Endothelial cell of umbilical vein (primary cell): Measurements from ENCODE around the gene HNRNPH3. TPM values are rescaled to one million over a fixed set of nuclear protein-coding genes. Genes with fewer than 3 reads are reported as not detected.

Source experiments
- BruUV-seq: library from RNA; stranded (reverse); fragments of 400-500 nt; replicated peaks from 2 replicates; lab custom pipeline; 2021; lab: Mats Ljungman, UMichigan
- CTCF ChIA-PET: fragments of 300-600, 350-600 bp; sonication (Branson Sonifier 250); formaldehyde crosslinking; loops from one replicate; lab custom pipeline; 2021; ENCODE audit warnings: antibody characterized with exemption, inconsistent platforms; lab: Charles Lee
- POLR2A ChIA-PET: fragments of 300-600, 350-600 bp; sonication (Branson Sonifier 250); formaldehyde crosslinking; loops from one replicate; lab custom pipeline; 2021; ENCODE audit warnings: antibody characterized with exemption, inconsistent platforms; lab: Charles Lee
- DNase-seq: peaks from one replicate; pipeline ENCODE4 v3.0.0-alpha.2; 2011; ENCODE audit warnings: low read depth, low spot score
- FAIRE-seq: peaks from 2 replicates; lab custom pipeline; 2011; peaks lifted over from hg19 to GRCh38; lab: Jason Lieb, UNC
- H2AFZ ChIP-seq: 2 replicates; pipeline ENCODE4 v1.6.0; 2012; ENCODE audit warnings: low read depth, low read length, control low read depth, inconsistent platforms
- H3K27ac ChIP-seq: 2 replicates; pipeline ENCODE4 v1.5.1; 2011; ENCODE audit warnings: low read depth, mild to moderate bottlenecking, control low read depth, low read length, moderate library complexity; ENCODE audit not compliant: insufficient read depth
- H3K27me3 ChIP-seq, 2 experiments: 2 replicates each; pipeline versions ENCODE4 v1.6.0 to v1.6.1; 2011; ENCODE audit warnings: low read length in 2 of 2, mixed read lengths in 1 of 2; ENCODE audit not compliant: control insufficient read depth in 2 of 2, insufficient read depth in 2 of 2
- H3K36me3 ChIP-seq, 2 experiments: 2 replicates in 1 of 2; 3 replicates in 1 of 2; pipeline ENCODE4 v1.5.1; 2011; ENCODE audit warnings: low read length in 2 of 2, mild to moderate bottlenecking in 1 of 2, moderate library complexity in 1 of 2; ENCODE audit not compliant: control insufficient read depth in 2 of 2, insufficient read depth in 2 of 2; ENCODE audit errors: extremely low read depth in 1 of 2
- H3K4me1 ChIP-seq: 3 replicates; pipeline ENCODE4 v1.5.1; 2011; ENCODE audit warnings: mild to moderate bottlenecking, low read length; ENCODE audit not compliant: control insufficient read depth, insufficient read depth; ENCODE audit errors: extremely low read depth
- H3K4me2 ChIP-seq: 2 replicates; pipeline ENCODE4 v1.6.1; 2011; ENCODE audit warnings: low read length, control low read depth, mixed read lengths; ENCODE audit not compliant: insufficient read depth
- H3K4me3 ChIP-seq, 3 experiments: fragments of 200-600 bp in 1 of 3; sonication (generic), shearing (Covaris generic) in 1 of 3; replicated peaks in 1 of 3; 2 replicates each; pipeline ENCODE4 v1.5.1; 2011 to 2016; ENCODE audit warnings: control low read depth in 3 of 3, low read length in 3 of 3, mild to moderate bottlenecking in 2 of 3, inconsistent platforms in 1 of 3, low read depth in 1 of 3, moderate library complexity in 1 of 3; ENCODE audit not compliant: insufficient read depth in 1 of 3
- H3K79me2 ChIP-seq: 2 replicates; pipeline ENCODE4 v1.6.0; 2012; ENCODE audit warnings: low read length, inconsistent platforms; ENCODE audit not compliant: control insufficient read depth, insufficient read depth
- H3K9ac ChIP-seq: replicated peaks from 2 replicates; pipeline ENCODE3; 2011; ENCODE audit warnings: low read length, control low read depth; ENCODE audit not compliant: insufficient read depth; ENCODE audit errors: extremely low read depth
- H3K9me1 ChIP-seq: replicated peaks from 3 replicates; pipeline ENCODE4 v1.6.0; 2011; ENCODE audit warnings: mild to moderate bottlenecking, low read length; ENCODE audit not compliant: control insufficient read depth, insufficient read depth; ENCODE audit errors: extremely low read depth
- H3K9me3 ChIP-seq: replicated peaks from 2 replicates; pipeline ENCODE4 v1.5.1; 2012; ENCODE audit warnings: low read length, inconsistent platforms; ENCODE audit not compliant: control insufficient read depth, insufficient read depth
- H4K20me1 ChIP-seq: replicated peaks from 2 replicates; pipeline ENCODE3; 2011; ENCODE audit warnings: mild to moderate bottlenecking, low read length; ENCODE audit not compliant: control insufficient read depth, insufficient read depth; ENCODE audit errors: extremely low read depth
- EZH2 ChIP-seq: IDR thresholded peaks from 2 replicates; pipeline ENCODE4 v1.6.1; 2012; ENCODE audit warnings: borderline replicate concordance, low read depth, mild to moderate bottlenecking, moderate library complexity, low read length, inconsistent platforms; ENCODE audit not compliant: severe bottlenecking
- FOS ChIP-seq: IDR thresholded peaks from 2 replicates; pipeline ENCODE4 v1.6.1; 2011; ENCODE audit warnings: mild to moderate bottlenecking, low read length, moderate library complexity, borderline replicate concordance; ENCODE audit not compliant: insufficient read depth
- GATA2 ChIP-seq: IDR thresholded peaks from 2 replicates; pipeline ENCODE4 v1.7.0; 2011; ENCODE audit warnings: low read depth, mild to moderate bottlenecking, moderate library complexity, mixed read lengths, low read length; ENCODE audit not compliant: insufficient read length, insufficient read depth
- JUN ChIP-seq: IDR thresholded peaks from 2 replicates; pipeline ENCODE4 v1.6.1; 2011; ENCODE audit warnings: borderline replicate concordance, low read depth; ENCODE audit not compliant: insufficient read length, insufficient read depth
- MYC ChIP-seq: IDR thresholded peaks from one replicate; pipeline ENCODE4 v1.6.1; 2011; ENCODE audit warnings: mild to moderate bottlenecking, low read depth, low read length
- POLR2A ChIP-seq: IDR thresholded peaks from 2 replicates; pipeline ENCODE4 v1.6.1; 2012; ENCODE audit warnings: low read depth, mild to moderate bottlenecking, control low read depth, low read length
- POLR2AphosphoS5 ChIP-seq: IDR thresholded peaks from 2 replicates; pipeline ENCODE4 v1.6.1; 2012; ENCODE audit warnings: low read depth, mild to moderate bottlenecking, control low read depth, low read length, moderate library complexity; ENCODE audit not compliant: insufficient read depth
- dilution Hi-C: fragments of 300-500 bp; cut with MboI; formaldehyde crosslinking; loops from one replicate; pipeline ENCODE4 v1.15.0; 2019; ENCODE audit warnings: low sequenced_read_pairs; ENCODE audit not compliant: extremely low pct_ligation_motif_present
- intact Hi-C: fragments of 100-400 bp; cut with micrococcal nuclease; formaldehyde crosslinking; loops from one replicate; pipeline ENCODE4 v1.10.0; 2022
- polyA plus RNA-seq, 4 experiments: library from polyadenylated mRNA; depleted of rRNA in 3 of 4; stranded (reverse) in 3 of 4; unstranded in 1 of 4; fragments of >200 nt; gene quantifications; 2 replicates each; pipeline versions ENCODE4 v1.2.1 to v1.2.3, GENCODE V29; 2011 to 2012; ENCODE audit warnings: missing spikeins in 1 of 4
- total RNA-seq: library from RNA; stranded (reverse); gene quantifications from 2 replicates; pipeline ENCODE4 v1.2.3, GENCODE V29; 2021
- TF ChIP-seq, protein P1 (sequence below): IDR thresholded peaks from 2 replicates; pipeline ENCODE4 v1.6.1; 2011; ENCODE audit not compliant: insufficient read depth, insufficient read length
- TF ChIP-seq, protein P2 (sequence below), 2 donors: IDR thresholded peaks; 1 replicate in 1 of 2; 2 replicates in 1 of 2; pipeline ENCODE4 v1.5.1; 2011; ENCODE audit warnings: low read length in 2 of 2, mild to moderate bottlenecking in 2 of 2, moderate library complexity in 2 of 2, control low read depth in 1 of 2, inconsistent platforms in 1 of 2, low read depth in 1 of 2; ENCODE audit not compliant: insufficient read depth in 1 of 2; ENCODE audit errors: extremely low read depth in 1 of 2

Gene HNRNPH3
- total and polyA plus RNA-seq, 2 donors (not counting 3 experiments of a cell fraction or from before 2014, with no cell fraction given), result 34.0 to 151 TPM

DNA sequence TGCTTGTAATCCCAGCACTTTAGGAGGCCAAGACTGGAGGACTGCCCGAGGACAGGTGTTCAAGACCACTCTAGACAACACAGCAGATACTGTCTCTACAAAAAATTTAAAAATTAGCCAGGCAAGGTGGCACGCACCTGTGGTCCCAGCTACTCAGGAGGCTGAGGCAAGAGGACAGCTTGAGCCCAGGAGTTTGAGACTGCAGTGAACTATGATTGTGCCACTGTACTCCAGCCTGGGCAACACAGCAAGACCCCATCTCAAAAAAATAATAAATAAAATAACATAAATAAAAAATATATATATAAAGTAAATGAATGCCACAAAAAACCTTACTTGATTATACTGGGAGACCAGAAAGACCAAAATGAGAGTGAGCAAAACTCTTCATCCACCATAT lies 21.7 kb downstream of the HNRNPH3 start:
- no peak for TF ChIP-seq MYC
- TF ChIP-seq, protein P1, sequence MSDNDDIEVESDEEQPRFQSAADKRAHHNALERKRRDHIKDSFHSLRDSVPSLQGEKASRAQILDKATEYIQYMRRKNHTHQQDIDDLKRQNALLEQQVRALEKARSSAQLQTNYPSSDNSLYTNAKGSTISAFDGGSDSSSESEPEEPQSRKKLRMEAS, result no peak
- TF ChIP-seq JUN, result no peak
- no peak for TF ChIP-seq GATA2
- no peak for TF ChIP-seq POLR2A
- TF ChIP-seq, protein P2, sequence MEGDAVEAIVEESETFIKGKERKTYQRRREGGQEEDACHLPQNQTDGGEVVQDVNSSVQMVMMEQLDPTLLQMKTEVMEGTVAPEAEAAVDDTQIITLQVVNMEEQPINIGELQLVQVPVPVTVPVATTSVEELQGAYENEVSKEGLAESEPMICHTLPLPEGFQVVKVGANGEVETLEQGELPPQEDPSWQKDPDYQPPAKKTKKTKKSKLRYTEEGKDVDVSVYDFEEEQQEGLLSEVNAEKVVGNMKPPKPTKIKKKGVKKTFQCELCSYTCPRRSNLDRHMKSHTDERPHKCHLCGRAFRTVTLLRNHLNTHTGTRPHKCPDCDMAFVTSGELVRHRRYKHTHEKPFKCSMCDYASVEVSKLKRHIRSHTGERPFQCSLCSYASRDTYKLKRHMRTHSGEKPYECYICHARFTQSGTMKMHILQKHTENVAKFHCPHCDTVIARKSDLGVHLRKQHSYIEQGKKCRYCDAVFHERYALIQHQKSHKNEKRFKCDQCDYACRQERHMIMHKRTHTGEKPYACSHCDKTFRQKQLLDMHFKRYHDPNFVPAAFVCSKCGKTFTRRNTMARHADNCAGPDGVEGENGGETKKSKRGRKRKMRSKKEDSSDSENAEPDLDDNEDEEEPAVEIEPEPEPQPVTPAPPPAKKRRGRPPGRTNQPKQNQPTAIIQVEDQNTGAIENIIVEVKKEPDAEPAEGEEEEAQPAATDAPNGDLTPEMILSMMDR (IDR thresholded peaks at IDR 0.05; ENCODE audit: extremely low read depth in 1 of 2, insufficient read depth in 1 of 2, low read depth in 1 of 2, low read length in 2 of 2), result no peak
- TF ChIP-seq POLR2AphosphoS5, result no peak
- TF ChIP-seq FOS, result no peak
- TF ChIP-seq EZH2, result no peak
- DNase-seq (no peak), FAIRE-seq (no peak)
- H3K4me3 ChIP-seq, result no peak overlapping the region
- H3K36me3 ChIP-seq, result peaks cover 0 to 4% of the 10 kb centered on the region in 2 experiments
- no peaks in the 10 kb centered on the region for H3K79me2 ChIP-seq
- no peak overlapping the region for H2AFZ ChIP-seq
- intact Hi-C loops, result no loop called here
- no peaks in the 10 kb centered on the region for H3K27me3 ChIP-seq
- CTCF ChIA-PET, result no interaction called here
- no TSS peak for BruUV-seq
- H3K9me3 ChIP-seq, result no peaks in the 10 kb centered on the region
- POLR2A ChIA-PET, result no interaction called here
- H3K4me2 ChIP-seq, result no peak overlapping the region
- H3K9me1 ChIP-seq, result no peaks in the 10 kb centered on the region
- H3K9ac ChIP-seq, result no peak overlapping the region
- no peaks in the 10 kb centered on the region for H3K4me1 ChIP-seq
- dilution Hi-C loops, result no loop called here
- no peaks in the 10 kb centered on the region for H4K20me1 ChIP-seq
- no peak overlapping the region for H3K27ac ChIP-seq
